ENCODE measurements around the gene EHF. TPM values are rescaled to one million over a fixed set of nuclear protein-coding genes. Genes with fewer than 3 reads are reported as not detected.

Gene EHF
- total and polyA plus RNA-seq, 2 experiments from 2014 or later = 5.8 to 9.0 TPM

DNA sequence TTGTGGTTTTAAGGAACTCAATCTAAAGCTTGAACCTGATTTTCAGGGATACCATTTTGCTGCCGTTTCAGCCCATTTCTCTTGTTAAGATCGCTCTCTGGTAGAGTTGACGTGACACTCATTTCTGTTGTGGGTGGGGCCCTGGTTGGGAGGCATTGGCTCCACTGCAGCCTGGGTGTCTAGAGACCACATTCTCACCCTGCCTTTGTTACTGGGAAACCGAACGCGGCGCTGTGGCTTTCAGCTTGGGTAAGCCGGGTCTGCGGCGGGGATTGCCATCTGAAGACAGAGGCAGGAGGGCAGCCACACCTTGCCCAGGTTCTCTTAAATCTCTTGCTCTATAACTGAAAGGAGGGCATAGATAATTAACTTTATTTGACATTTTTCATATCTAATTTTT lies 3.2 kb downstream of the EHF start:
- DNase-seq (ENCODE audit: low spot score) = no peak
- Histone ChIP-seq H4K20me1 (ENCODE audit: insufficient read depth, poor library complexity, severe bottlenecking) (no peaks in the 10 kb centered on the region), H3K27me3 (no peaks in the 10 kb centered on the region), H3K9me2 (replicated peaks; ENCODE audit: insufficient read depth) (no peaks in the 10 kb centered on the region), H3K79me2 (no peaks in the 10 kb centered on the region), H3K36me3 (replicated peaks; ENCODE audit: insufficient read depth, low read depth) (no peaks in the 10 kb centered on the region), H2AFZ (no peak overlapping the region), H3K4me2 (no peak overlapping the region), H3K4me3 (no peak overlapping the region), H3K27ac (no peak overlapping the region), H3K9me3 (ENCODE audit: low read depth) (no peaks in the 10 kb centered on the region), H3K4me1 (ENCODE audit: insufficient read depth) (peaks cover 3% of the 10 kb centered on the region)
- 95% methylated on average over 10 of the region's 10 CpGs for whole genome bisulfite sequencing (ENCODE audit: low lambda C conversion rate, missing lambda C conversion rate)
- TF ChIP-seq, protein P1, sequence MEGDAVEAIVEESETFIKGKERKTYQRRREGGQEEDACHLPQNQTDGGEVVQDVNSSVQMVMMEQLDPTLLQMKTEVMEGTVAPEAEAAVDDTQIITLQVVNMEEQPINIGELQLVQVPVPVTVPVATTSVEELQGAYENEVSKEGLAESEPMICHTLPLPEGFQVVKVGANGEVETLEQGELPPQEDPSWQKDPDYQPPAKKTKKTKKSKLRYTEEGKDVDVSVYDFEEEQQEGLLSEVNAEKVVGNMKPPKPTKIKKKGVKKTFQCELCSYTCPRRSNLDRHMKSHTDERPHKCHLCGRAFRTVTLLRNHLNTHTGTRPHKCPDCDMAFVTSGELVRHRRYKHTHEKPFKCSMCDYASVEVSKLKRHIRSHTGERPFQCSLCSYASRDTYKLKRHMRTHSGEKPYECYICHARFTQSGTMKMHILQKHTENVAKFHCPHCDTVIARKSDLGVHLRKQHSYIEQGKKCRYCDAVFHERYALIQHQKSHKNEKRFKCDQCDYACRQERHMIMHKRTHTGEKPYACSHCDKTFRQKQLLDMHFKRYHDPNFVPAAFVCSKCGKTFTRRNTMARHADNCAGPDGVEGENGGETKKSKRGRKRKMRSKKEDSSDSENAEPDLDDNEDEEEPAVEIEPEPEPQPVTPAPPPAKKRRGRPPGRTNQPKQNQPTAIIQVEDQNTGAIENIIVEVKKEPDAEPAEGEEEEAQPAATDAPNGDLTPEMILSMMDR (IDR thresholded peaks at IDR 0.05; ENCODE audit: poor library complexity) = no peak
- no peak for TF ChIP-seq EZH2 (IDR thresholded peaks at IDR 0.05; ENCODE audit: borderline replicate concordance)
- no peak for TF ChIP-seq EZH2phosphoT487 (IDR thresholded peaks at IDR 0.05; ENCODE audit: low read depth, severe bottlenecking, unreplicated experiment)

DNA sequence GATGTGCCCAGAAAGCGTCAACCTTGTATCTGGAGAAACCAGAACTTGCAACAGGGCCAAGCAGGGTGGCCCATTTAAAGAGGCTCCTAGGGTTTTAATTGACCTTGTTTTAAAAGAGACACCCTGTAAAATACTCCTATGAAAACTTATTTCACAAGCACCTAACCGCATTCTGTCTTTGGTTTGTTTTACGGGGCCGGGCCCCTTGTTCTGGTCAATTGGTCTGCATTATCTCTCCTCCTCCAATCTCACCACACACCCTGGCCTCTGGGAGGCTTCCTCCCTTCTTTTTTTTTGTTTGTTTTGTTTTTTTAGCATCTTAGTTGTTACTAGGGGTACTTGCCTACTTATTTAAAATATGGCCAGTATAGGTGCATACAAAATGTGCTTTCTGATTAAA lies 4.7 kb downstream of the EHF start:
- no peak overlapping the region for H3K4me2 ChIP-seq
- peaks cover 16% of the 10 kb centered on the region for H3K4me1 ChIP-seq (ENCODE audit: insufficient read depth)
- 65% methylated on average over 4 of the region's 4 CpGs for WGBS (ENCODE audit: low lambda C conversion rate, missing lambda C conversion rate)
- TF ChIP-seq, protein P1 (IDR thresholded peaks at IDR 0.05; ENCODE audit: poor library complexity) = no peak
- no peak for TF ChIP-seq EZH2 (IDR thresholded peaks at IDR 0.05; ENCODE audit: borderline replicate concordance)
- no peak for TF ChIP-seq EZH2phosphoT487 (IDR thresholded peaks at IDR 0.05; ENCODE audit: low read depth, severe bottlenecking, unreplicated experiment)
- DNase-seq (ENCODE audit: low spot score) = no peak
- no peaks in the 10 kb centered on the region for H3K9me3 ChIP-seq (ENCODE audit: low read depth)
- no peak overlapping the region for H3K27ac ChIP-seq
- no peak overlapping the region for H2AFZ ChIP-seq
- no peak overlapping the region for H3K4me3 ChIP-seq
- no peaks in the 10 kb centered on the region for H3K9me2 ChIP-seq (replicated peaks; ENCODE audit: insufficient read depth)
- no peaks in the 10 kb centered on the region for H3K79me2 ChIP-seq
- no peaks in the 10 kb centered on the region for H4K20me1 ChIP-seq (ENCODE audit: insufficient read depth, poor library complexity, severe bottlenecking)
- H3K27me3 ChIP-seq = no peaks in the 10 kb centered on the region
- H3K36me3 ChIP-seq (replicated peaks; ENCODE audit: insufficient read depth, low read depth) = no peaks in the 10 kb centered on the region

DNA sequence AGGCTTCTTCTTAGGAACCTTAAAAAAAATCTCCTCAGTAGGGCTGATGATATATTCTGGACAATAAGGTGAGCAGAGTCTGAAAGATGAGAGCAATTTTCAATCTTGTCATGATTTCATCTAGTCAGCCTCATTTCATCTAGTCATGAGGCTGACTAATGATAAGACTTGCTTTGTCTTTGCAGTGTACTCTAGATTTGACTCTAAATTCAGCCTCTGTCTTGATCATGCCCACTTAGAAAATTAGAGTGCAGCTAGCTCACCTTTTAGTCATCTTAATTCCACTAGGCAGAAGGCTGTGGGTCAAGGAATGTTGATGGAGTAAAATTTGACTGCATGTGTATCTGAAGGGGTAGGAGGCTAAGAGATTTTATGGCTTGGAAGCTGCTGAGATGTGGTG lies 5.5 kb downstream of the EHF start:
- TF ChIP-seq EZH2 (IDR thresholded peaks at IDR 0.05; ENCODE audit: borderline replicate concordance) (no peak), EZH2phosphoT487 (IDR thresholded peaks at IDR 0.05; ENCODE audit: low read depth, severe bottlenecking, unreplicated experiment) (no peak)
- TF ChIP-seq, protein P1 (IDR thresholded peaks at IDR 0.05; ENCODE audit: poor library complexity) = no peak
- Histone ChIP-seq H3K4me1 (ENCODE audit: insufficient read depth) (peaks cover 20% of the 10 kb centered on the region), H2AFZ (no peak overlapping the region), H3K79me2 (no peaks in the 10 kb centered on the region), H3K27ac (no peak overlapping the region), H3K9me2 (replicated peaks; ENCODE audit: insufficient read depth) (no peaks in the 10 kb centered on the region), H4K20me1 (ENCODE audit: insufficient read depth, poor library complexity, severe bottlenecking) (no peaks in the 10 kb centered on the region), H3K36me3 (replicated peaks; ENCODE audit: insufficient read depth, low read depth) (no peaks in the 10 kb centered on the region), H3K9me3 (ENCODE audit: low read depth) (no peaks in the 10 kb centered on the region), H3K27me3 (no peaks in the 10 kb centered on the region), H3K4me2 (no peak overlapping the region), H3K4me3 (no peak overlapping the region)
- DNase-seq (ENCODE audit: low spot score) = no peak

DNA sequence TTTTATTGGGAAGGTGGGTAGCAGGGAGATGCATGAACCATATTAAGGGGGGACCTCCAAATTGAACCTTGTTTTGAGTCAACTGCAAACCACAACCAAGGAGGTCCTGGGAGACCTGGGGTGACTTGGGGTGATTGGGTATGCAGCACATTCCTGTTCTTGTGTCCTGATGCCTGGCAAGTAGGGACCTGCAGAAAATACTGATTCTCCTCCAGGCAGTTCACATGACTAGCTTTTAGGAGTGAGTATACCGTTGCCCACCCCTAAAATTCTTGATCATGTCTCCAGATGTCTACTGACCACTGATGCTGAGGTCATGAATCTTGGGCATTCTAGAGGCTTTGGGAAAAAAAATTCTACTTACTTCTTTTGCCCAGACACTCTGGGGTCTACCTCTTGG lies 6.3 kb downstream of the EHF start:
- Histone ChIP-seq H3K27ac (no peak overlapping the region), H4K20me1 (ENCODE audit: insufficient read depth, poor library complexity, severe bottlenecking) (no peaks in the 10 kb centered on the region), H3K9me3 (ENCODE audit: low read depth) (no peaks in the 10 kb centered on the region), H3K4me1 (ENCODE audit: insufficient read depth) (peaks cover 28% of the 10 kb centered on the region), H2AFZ (no peak overlapping the region), H3K4me3 (no peak overlapping the region), H3K9me2 (replicated peaks; ENCODE audit: insufficient read depth) (no peaks in the 10 kb centered on the region), H3K4me2 (no peak overlapping the region), H3K79me2 (no peaks in the 10 kb centered on the region), H3K27me3 (no peaks in the 10 kb centered on the region), H3K36me3 (replicated peaks; ENCODE audit: insufficient read depth, low read depth) (no peaks in the 10 kb centered on the region)
- TF ChIP-seq EZH2phosphoT487 (IDR thresholded peaks at IDR 0.05; ENCODE audit: low read depth, severe bottlenecking, unreplicated experiment) (no peak), EZH2 (IDR thresholded peaks at IDR 0.05; ENCODE audit: borderline replicate concordance) (no peak)
- TF ChIP-seq, protein P1 (IDR thresholded peaks at IDR 0.05; ENCODE audit: poor library complexity) = no peak
- no peak for DNase-seq (ENCODE audit: low spot score)
- WGBS (ENCODE audit: low lambda C conversion rate, missing lambda C conversion rate) = 88% methylated on average over 1 of the region's 1 CpG

Measured in hepatocyte (in vitro differentiated cells).